Activated CD4-positive, CD25-positive, alpha-beta regulatory T cell treated with anti-CD3 and anti-CD28 coated beads, Interleukin-2, amount 50 U/mL, for 16 hours (primary cell): Measurements from ENCODE around the gene OASL.
"Not testable (repeated sequence)": the region's sequence is repeated elsewhere in the genome, so short reads cannot be mapped to it uniquely, and the experiment has no call there.

Experiments
- DNase-seq: peaks from one replicate; pipeline ENCODE4 v3.0.0-alpha.2; 2020; ENCODE audit warnings: low read depth, low spot score

The OASL gene

DNA sequence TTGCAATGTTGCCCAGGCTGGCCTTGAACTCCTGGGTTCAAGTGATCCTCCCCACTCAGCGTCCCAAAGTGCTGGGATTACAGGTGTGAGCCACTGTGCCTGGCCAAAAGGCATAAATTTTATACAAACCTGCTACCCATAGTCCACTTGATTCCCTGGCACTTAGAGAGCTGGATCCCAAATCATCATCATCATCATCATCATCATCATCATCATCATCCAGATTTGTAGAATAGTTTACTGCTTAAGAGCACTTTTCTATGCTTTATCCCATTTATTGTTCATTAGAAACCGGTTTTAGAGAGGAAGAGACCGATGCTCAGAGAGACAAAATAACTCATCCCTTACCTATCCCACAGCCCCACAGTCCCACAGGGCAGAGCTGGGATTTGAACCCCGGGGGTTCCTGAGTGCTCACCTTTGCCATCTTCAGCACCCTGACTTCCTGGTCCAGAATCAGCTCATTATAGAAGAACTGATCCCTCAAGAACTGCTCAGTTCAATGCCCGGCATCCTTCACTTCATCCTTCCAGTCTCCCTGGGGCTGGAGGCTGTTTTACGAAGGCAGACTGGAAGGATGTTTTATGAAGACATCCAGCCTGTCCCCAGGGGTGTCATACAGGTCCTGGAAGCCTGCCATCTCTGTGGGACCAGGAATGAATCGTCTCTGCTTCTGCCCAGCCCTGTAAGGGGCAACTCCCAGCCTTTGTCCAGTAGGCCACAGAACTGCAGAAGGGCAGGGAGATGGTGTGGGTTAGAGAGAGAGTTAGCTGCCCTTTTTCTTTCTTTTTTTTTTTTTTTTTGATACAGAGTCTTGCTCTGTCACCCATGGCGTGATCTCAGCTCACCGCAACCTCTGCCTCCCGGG is 20.2 kb upstream of the OASL start:
- no peak for DNase-seq

DNA sequence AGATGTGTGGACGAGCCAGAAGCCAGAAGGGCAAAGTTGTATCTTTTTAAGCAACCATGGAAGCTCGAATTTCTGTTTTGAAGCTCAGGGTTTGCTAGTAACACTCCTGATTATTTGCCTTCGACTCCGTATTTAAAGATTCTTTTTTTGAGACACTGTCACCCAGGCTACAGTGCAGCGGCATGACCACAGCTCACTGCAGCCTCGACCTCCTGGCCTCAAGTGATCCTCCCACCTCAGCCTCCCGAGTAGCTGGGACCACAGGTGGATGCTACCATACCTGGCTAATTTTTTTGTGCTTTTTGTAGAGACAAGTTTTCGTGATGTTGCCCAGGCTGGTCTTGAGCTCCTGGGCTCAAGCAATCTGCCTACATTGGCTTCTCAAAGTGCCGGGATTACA is 18.7 kb upstream of the OASL start:
- no peak for DNase-seq

- DNase-seq = no peak
Measured at GRCh38 chr12:121053706-121054105, 14.7 kb upstream of the OASL start.

- no peak for DNase-seq
Measured at GRCh38 chr12:121050725-121051124, 11.7 kb upstream of the OASL start.

- DNase-seq = no peak
Measured at GRCh38 chr12:121048442-121048841, 9.4 kb upstream of the OASL start.

DNA sequence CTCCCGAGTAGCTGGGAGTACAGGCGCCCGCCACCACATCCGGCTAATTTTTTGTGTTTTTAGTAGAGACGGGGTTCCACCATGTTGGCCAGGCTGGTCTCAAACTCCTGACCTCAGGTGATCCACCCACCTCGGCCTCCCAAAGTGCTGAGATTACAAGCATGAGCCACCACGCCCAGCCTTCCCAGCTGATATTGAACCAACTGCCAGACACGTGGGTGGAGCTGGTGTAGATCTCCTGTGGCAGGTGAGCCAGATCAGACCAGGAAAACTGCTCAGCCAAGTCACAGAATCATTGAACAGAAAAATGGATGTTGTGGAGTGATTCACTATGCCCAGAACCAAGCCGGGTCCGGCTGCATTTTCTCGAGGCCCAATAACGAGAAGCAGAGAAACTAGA is 8.4 kb upstream of the OASL start:
- DNase-seq = not testable (repeated sequence)

GRCh38 chr12:121043067-121043466 is 4.0 kb upstream of the OASL start:
- DNase-seq = no peak

DNA sequence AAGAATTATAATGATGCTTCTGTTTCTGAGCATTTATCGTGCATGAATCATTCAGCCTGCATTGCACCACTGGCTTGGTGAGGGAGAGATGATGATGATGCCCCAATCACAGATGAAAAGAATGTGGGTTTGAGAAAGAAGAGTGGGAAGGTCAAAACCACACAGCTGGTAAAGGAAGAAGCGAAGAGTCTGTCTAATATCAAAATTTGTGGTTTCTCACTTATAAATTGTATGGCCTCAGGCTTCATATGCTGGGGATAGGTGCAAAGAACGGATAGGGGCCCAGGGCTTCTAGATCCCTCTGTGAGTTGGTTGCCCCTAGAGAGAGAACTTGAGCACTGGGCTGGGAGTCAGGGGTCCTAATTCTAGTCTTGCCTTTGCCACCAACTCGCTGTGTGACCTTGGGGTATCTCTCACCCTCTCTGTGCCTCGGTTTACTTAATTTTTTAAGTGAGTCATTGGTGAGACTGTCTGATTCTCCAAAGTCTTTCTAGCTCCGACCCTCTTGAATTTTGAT is 2.2 kb downstream of the OASL start:
- no peak for DNase-seq

- no peak for DNase-seq
Measured at GRCh38 chr12:121034616-121035305, 4.3 kb downstream of the OASL start.

DNA sequence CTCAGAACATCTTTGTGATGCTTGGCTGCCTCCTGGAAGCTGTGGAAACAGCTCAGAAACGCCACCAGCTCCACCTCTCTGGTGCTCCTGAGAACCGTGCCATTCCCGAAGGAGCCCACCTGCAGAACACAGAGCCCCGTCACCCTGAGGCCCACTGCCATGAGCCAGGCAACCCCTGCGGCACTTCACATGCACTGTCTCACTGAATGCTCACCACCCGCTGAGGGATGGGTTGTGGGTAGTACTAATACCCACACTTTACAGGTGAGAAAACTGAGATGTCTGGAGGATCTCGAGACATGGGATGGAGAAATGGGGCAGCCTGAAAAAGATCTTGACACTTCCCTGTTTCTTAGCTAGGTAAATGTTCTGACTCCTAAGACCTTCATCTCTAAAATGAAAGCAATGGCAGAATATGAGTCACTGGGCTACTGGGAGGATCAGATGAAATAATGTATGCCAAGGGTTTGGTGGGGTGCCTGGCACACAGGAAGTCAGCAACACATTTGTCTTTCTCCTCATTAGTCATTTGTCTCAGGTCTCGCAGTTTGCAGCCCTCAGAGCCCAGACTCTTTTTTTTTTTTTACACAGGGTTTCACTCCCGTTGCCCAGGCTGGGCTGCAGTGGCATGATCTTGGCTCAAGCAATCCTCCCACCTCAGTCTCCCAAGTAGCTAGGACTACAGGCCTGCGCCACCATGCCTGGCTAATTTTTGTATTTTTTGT is 5.3 kb downstream of the OASL start:
- DNase-seq = no peak

GRCh38 chr12:121030576-121031212 is 8.4 kb downstream of the OASL start:
- no peak for DNase-seq

GRCh38 chr12:121026274-121027045 is 12.6 kb downstream of the OASL start:
- no peak for DNase-seq

DNA sequence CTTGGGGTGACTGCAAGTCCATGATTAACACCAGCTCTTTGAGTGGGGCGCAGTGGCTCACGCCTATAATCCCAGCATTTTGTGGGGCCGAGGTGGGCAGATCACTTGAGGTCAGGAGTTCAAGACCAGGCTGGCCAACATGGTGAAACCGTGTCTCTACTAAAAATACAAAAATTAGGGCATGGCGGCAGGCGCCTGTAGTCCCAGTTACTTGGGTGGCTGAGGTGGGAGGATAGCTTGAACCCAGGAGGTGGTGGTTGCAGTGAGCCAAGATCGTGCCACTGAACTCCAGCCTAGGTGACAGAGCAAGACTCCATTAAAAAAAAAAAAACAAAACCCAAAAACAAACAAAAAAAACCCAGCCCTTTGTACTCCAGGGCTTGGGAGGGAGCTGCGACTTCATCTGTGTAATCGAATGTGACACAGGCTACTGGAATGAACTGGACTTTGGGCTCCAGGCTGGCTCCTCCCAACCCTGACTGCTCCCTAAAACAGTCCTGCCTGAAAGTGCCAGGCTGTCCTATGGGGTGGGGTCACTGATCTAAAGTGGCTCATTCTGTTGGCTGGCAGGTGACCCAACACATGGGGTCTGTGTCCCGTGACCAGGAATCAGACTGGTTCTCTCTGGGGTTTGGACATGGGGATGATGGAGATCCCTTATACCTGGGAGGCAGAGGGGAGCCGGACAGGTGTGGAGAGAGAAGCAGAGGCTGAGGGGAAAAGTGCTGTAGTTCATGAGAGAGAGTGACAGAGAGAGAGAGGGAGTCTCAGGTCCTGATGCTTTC is 13.4 kb downstream of the OASL start:
- no peak for DNase-seq

- DNase-seq = no peak
Measured at GRCh38 chr12:121023799-121024198, 15.2 kb downstream of the OASL start.

- no peak for DNase-seq
Measured at GRCh38 chr12:121022713-121023112, 16.3 kb downstream of the OASL start.

DNA sequence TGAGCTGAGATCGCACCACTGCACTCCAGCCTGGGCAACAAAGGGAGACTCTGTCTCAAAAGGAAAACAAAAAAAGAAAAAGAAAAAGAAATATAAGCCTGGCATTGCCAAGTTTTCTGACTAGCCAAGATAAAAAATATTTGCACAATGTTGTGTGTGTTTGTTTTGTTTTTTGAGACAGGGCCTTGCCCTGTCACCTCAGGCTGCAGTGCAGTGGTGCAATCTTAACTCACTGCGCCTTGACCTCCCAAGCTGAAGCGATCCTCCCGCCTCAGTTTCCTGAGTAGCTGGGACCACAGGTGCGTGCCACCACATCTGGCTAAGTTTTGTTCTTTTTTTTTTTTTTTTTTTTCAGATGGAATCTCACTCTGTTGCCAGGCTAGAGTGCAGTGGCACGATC is 17.3 kb downstream of the OASL start:
- DNase-seq = no peak

DNA sequence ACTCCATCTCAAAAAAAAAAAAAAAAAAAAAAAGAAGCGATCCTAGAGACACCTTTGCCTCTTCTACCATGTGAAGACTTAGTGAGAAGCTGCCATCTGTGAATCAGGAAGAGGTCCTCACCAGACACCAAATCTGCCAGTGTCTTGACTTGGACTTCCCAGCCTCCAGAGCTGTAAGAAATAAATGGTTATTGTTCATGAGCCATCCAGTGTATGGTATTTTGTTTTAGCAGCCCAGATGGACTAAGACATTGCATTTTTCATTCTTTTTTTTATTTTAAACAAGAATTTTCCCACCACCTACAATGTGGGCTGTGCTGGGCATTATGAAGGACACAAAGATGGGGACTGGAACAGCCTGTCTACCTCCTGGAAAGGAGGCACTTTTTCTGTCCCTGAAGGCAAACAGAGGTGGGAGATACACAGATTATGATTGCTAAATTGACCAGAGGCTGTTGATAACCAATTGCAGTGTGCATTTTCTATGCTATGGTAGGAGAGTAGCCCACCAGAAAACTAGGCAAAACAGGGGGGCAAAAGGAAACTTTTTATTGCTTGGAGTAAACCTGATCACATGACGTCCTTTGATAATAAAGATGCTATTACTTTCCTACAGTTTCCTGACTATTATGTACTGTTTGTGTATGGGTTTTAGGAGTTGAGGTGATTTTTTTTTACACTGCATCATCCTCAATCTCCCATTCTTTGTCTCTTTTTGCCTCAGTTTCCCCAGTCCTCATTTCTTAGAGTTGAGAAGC is 20.0 kb downstream of the OASL start:
- no peak for DNase-seq

GRCh38 chr12:121017966-121018491 is 21.0 kb downstream of the OASL start:
- DNase-seq = no peak
